AG09309 (cell line): ENCODE data around the gene KCNB1.

ENCODE experiments used
- DNase-seq: peaks from one replicate; pipeline ENCODE4 v3.0.0-alpha.2; 2010; ENCODE audit warnings: low read depth
- H3K4me3 ChIP-seq: 2 replicates; pipeline ENCODE4 v1.5.1; 2011; ENCODE audit warnings: mild to moderate bottlenecking, low read depth, low read length, moderate library complexity; ENCODE audit not compliant: control insufficient read depth
- TF ChIP-seq, protein P1 (sequence below): IDR thresholded peaks from 2 replicates; pipeline ENCODE4 v1.5.1; 2011; ENCODE audit warnings: mild to moderate bottlenecking, low read depth, low read length, inconsistent platforms; ENCODE audit not compliant: insufficient read depth, control insufficient read depth; ENCODE audit errors: missing control alignments

Gene KCNB1

DNA sequence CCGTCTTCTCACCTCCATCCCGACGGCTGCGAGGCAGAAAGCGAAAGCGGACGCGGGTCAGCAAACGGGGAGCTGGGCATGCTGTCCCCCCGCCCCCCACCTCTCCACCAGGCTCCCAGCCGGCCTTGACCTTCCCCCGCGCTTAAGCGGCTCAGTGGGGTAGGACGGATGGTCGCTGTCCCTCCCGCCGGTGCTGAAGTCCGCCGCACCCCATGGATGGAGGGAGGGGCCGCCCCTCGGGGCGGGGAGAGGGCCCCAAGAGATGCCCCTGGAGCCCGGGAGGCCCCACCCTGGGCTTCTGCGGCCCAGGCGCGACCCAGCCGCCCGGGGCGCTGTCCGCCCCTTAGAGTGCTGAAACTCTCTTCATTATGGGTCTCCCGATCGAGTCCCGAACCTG is at the start of gene KCNB1:
Gene KCNB1 (minus strand): TSS at position 48 of the 397 bp plus-strand sequence. CDS start 188 bp downstream, outside the sequence.
- TF ChIP-seq, protein P1, sequence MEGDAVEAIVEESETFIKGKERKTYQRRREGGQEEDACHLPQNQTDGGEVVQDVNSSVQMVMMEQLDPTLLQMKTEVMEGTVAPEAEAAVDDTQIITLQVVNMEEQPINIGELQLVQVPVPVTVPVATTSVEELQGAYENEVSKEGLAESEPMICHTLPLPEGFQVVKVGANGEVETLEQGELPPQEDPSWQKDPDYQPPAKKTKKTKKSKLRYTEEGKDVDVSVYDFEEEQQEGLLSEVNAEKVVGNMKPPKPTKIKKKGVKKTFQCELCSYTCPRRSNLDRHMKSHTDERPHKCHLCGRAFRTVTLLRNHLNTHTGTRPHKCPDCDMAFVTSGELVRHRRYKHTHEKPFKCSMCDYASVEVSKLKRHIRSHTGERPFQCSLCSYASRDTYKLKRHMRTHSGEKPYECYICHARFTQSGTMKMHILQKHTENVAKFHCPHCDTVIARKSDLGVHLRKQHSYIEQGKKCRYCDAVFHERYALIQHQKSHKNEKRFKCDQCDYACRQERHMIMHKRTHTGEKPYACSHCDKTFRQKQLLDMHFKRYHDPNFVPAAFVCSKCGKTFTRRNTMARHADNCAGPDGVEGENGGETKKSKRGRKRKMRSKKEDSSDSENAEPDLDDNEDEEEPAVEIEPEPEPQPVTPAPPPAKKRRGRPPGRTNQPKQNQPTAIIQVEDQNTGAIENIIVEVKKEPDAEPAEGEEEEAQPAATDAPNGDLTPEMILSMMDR: no peak
- DNase-seq: no peak
- H3K4me3 ChIP-seq: no peak within 1 kb of the TSS

GRCh38 chr20:49529470-49529869 is 47.0 kb upstream of the KCNB1 start:
- no peak for DNase-seq
- TF ChIP-seq, protein P1: no peak
- no peak overlapping the region for H3K4me3 ChIP-seq

GRCh38 chr20:49526568-49526967 is 44.1 kb upstream of the KCNB1 start:
- DNase-seq: no peak
- no peak overlapping the region for H3K4me3 ChIP-seq
- TF ChIP-seq, protein P1: no peak

DNA sequence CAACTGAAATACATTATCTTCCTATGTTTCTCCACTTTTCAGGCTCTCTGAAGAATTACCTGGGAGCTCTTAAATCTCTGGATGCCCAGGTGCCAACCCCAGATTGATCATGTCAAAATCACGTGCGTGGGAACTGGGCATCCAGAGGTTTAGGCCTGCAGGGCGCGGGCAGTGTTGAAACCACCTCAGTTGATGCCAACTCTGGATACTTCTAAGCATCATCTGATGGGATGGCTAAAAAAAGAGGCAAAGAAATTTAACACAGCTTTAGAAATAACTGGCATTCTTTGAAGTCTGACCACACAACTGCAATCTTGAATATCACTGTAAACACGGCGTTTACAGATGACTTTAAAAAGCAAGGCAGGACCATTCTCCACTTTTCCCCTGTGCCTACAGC is 43.6 kb upstream of the KCNB1 start:
- TF ChIP-seq, protein P1: no peak
- no peak for DNase-seq
- H3K4me3 ChIP-seq: no peak overlapping the region

DNA sequence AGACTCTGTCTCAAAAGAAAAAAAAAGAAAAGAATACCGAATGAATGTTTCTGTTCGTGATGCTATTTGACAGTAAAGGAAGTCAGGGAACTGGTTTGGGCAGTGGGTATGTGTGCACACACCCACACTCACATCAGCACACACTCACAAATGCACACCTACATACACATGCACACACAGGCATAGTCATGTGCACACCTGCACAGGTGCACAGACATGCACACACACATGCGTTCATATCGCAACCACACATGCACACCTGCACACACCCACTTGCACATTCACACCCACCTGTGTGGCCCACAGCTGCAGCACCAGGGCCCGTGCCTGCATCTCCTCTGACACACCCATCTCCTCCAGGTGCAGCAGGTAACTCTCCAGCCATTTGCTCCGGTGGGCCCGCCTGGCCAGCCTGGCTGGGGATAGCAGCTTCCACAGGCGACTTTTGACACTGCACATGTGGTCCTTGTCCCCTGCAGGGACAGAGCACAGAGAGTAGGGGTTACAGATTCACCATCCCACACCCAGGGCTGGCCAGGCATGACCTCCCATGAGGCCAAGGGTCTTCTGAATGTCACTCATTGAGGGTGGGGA is 41.4 kb upstream of the KCNB1 start:
- no peak overlapping the region for H3K4me3 ChIP-seq
- TF ChIP-seq, protein P1: no peak
- DNase-seq: no peak

DNA sequence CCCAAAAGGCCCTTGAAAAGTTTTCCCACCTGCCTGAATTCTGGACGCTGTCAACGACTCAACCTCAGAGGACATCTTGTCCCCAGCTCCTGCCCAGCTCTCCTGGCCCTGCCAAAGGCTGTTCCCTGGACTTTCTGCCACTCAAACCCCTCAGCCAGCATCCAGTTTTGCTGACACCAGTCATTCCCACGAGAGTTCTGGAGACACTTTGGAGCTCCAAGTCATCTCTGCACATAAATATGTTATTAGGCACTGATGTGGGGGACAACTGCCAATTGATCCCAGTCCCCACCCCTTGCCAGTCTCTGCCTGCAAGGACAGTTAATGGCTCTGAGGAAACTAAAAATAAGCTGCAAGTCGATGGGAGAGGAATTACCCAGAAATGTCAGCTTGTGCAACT is 38.9 kb upstream of the KCNB1 start:
- H3K4me3 ChIP-seq: no peak overlapping the region
- no peak for DNase-seq
- TF ChIP-seq, protein P1: no peak

GRCh38 chr20:49519777-49520359 is 37.4 kb upstream of the KCNB1 start:
- no peak overlapping the region for H3K4me3 ChIP-seq
- TF ChIP-seq, protein P1: no peak
- no peak for DNase-seq
